DOHH2 (cell line): ENCODE measurements around the gene TSPAN11.

Source experiments
- EZH2phosphoT487 ChIP-seq: fragments of 200-600 bp; sonication (generic); IDR thresholded peaks from 2 replicates; pipeline ENCODE4 v1.6.1; 2017; ENCODE audit warnings: borderline replicate concordance, mild to moderate bottlenecking, antibody characterized with exemption, low read length, moderate library complexity, mixed read lengths
- TF ChIP-seq, protein P1 (sequence below): fragments of 200-600 bp; sonication (generic); IDR thresholded peaks from one replicate; pipeline ENCODE4 v1.5.1; 2014; ENCODE audit warnings: antibody characterized with exemption, mild to moderate bottlenecking, low read depth, low read length; ENCODE audit not compliant: poor library complexity, severe bottlenecking

DNA sequence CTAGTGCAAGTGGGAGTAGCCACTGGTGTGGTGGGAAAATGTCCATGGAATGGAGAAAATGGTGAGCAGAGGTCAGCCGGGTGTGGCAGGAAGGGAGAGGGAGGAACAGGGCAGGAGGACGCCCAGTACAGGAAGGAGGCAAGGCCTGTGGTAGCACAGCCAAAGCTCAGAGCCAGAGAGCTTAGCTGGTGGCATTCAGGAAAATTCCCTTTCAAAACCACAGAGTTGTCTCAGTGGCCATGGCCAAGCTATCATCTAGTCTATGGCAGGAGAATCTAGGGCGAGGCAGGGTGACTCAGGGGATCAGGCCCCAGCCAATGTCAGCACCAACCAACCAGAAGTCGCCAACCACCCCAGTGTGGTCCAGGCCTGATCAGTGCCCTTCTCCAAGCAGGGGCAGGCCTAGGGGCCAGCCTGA, 79.4 kb downstream of the TSPAN11 start:
- TF ChIP-seq, protein P1, sequence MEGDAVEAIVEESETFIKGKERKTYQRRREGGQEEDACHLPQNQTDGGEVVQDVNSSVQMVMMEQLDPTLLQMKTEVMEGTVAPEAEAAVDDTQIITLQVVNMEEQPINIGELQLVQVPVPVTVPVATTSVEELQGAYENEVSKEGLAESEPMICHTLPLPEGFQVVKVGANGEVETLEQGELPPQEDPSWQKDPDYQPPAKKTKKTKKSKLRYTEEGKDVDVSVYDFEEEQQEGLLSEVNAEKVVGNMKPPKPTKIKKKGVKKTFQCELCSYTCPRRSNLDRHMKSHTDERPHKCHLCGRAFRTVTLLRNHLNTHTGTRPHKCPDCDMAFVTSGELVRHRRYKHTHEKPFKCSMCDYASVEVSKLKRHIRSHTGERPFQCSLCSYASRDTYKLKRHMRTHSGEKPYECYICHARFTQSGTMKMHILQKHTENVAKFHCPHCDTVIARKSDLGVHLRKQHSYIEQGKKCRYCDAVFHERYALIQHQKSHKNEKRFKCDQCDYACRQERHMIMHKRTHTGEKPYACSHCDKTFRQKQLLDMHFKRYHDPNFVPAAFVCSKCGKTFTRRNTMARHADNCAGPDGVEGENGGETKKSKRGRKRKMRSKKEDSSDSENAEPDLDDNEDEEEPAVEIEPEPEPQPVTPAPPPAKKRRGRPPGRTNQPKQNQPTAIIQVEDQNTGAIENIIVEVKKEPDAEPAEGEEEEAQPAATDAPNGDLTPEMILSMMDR, result no peak
- no peak for TF ChIP-seq EZH2phosphoT487
